ENCODE results near the gene VHLL. TPM values are rescaled to one million over a fixed set of nuclear protein-coding genes. Genes with fewer than 3 reads are reported as not detected.
"Not testable (repeated sequence)": the region's sequence is repeated elsewhere in the genome, so short reads cannot be mapped to it uniquely, and the experiment has no call there.

The VHLL gene
- total RNA-seq, 1 donor from 2014 or later = 0.46 TPM

GRCh38 chr1:156342166-156342955 is 43.3 kb upstream of the VHLL start:
- Mint-ChIP-seq H3K27me3 (peaks cover 2% of the 10 kb centered on the region), H3K4me3 (ENCODE audit: low read depth) (no peak overlapping the region)
- no peak for DNase-seq (ENCODE audit: low spot score, unreplicated experiment)

GRCh38 chr1:156338180-156338976 is 39.3 kb upstream of the VHLL start, which contains the start of the genes CCT3 and TSACC:
Gene CCT3, minus strand, starts transcription at chr1:156338292. Its CDS starts 108 bp downstream, at chr1:156338184.
Gene TSACC, plus strand, starts transcription at chr1:156338526. Its CDS starts 1,232 bp downstream, at chr1:156339758.
- TF ChIP-seq CTCF (IDR thresholded peaks at IDR 0.05; ENCODE audit: unreplicated experiment) = no peak
- H3K27me3 Mint-ChIP-seq = no peaks in the 10 kb centered on the region
- peak; percentile 95 for DNase-seq (ENCODE audit: low spot score, unreplicated experiment)
- peaks cover 23% of the 10 kb centered on the region for H3K4me1 Mint-ChIP-seq (ENCODE audit: low read depth)
- peak within 1 kb of the TSS; percentile 96 for H3K27ac Mint-ChIP-seq
- H3K9me3 Mint-ChIP-seq (ENCODE audit: low read depth) = no peaks in the 10 kb centered on the region
- peak within 1 kb of the TSS; percentile 97 for H3K4me3 Mint-ChIP-seq (ENCODE audit: low read depth)
- H3K36me3 Mint-ChIP-seq (ENCODE audit: insufficient read depth) = peaks cover 9% of the 10 kb centered on the region

More at GRCh38 chr1:156342166-156342955, 43.3 kb upstream of the VHLL start:
- TF ChIP-seq CTCF (IDR thresholded peaks at IDR 0.05; ENCODE audit: unreplicated experiment) = no peak
- H3K27ac Mint-ChIP-seq = peak overlapping the region; percentile 67
- peaks cover 14% of the 10 kb centered on the region for H3K4me1 Mint-ChIP-seq (ENCODE audit: low read depth)
- H3K36me3 Mint-ChIP-seq (ENCODE audit: insufficient read depth) = no peaks in the 10 kb centered on the region
- no peaks in the 10 kb centered on the region for H3K9me3 Mint-ChIP-seq (ENCODE audit: low read depth)

GRCh38 chr1:156337888-156338179 is 38.7 kb upstream of the VHLL start:
- Mint-ChIP-seq H3K36me3 (ENCODE audit: insufficient read depth) (peaks cover 10% of the 10 kb centered on the region), H3K4me3 (ENCODE audit: low read depth) (peak overlapping the region; percentile 97), H3K9me3 (ENCODE audit: low read depth) (no peaks in the 10 kb centered on the region), H3K4me1 (ENCODE audit: low read depth) (peaks cover 18% of the 10 kb centered on the region), H3K27me3 (no peaks in the 10 kb centered on the region), H3K27ac (peak overlapping the region; percentile 96)
- no peak for DNase-seq (ENCODE audit: low spot score, unreplicated experiment)
- TF ChIP-seq CTCF (IDR thresholded peaks at IDR 0.05; ENCODE audit: unreplicated experiment) = no peak

- peaks cover 17% of the 10 kb centered on the region for H3K4me1 Mint-ChIP-seq (ENCODE audit: low read depth)
- no peaks in the 10 kb centered on the region for H3K9me3 Mint-ChIP-seq (ENCODE audit: low read depth)
- no peaks in the 10 kb centered on the region for H3K27me3 Mint-ChIP-seq
- peak overlapping the region; percentile 97 for H3K4me3 Mint-ChIP-seq (ENCODE audit: low read depth)
- peaks cover 10% of the 10 kb centered on the region for H3K36me3 Mint-ChIP-seq (ENCODE audit: insufficient read depth)
- no peak for DNase-seq (ENCODE audit: low spot score, unreplicated experiment)
- H3K27ac Mint-ChIP-seq = peak overlapping the region; percentile 96
- TF ChIP-seq CTCF (IDR thresholded peaks at IDR 0.05; ENCODE audit: unreplicated experiment) = no peak
These were observed 38.2 kb upstream of the VHLL start for GRCh38 chr1:156337052-156337887.

GRCh38 chr1:156336242-156336641 is 37.1 kb upstream of the VHLL start:
- H3K36me3 Mint-ChIP-seq (ENCODE audit: insufficient read depth) = peaks cover 12% of the 10 kb centered on the region

GRCh38 chr1:156323179-156323578 is 24.1 kb upstream of the VHLL start:
- not testable (repeated sequence) for H3K27me3 Mint-ChIP-seq; DNase-seq (ENCODE audit: low spot score, unreplicated experiment); H3K4me3 Mint-ChIP-seq (ENCODE audit: low read depth); H3K9me3 Mint-ChIP-seq (ENCODE audit: low read depth); H3K4me1 Mint-ChIP-seq (ENCODE audit: low read depth); H3K27ac Mint-ChIP-seq
- peaks cover 17% of the 10 kb centered on the region for H3K36me3 Mint-ChIP-seq (ENCODE audit: insufficient read depth)

More at GRCh38 chr1:156336242-156336641, 37.1 kb upstream of the VHLL start:
- H3K4me1 Mint-ChIP-seq (ENCODE audit: low read depth) = peaks cover 17% of the 10 kb centered on the region
- no peaks in the 10 kb centered on the region for H3K9me3 Mint-ChIP-seq (ENCODE audit: low read depth)
- TF ChIP-seq CTCF (IDR thresholded peaks at IDR 0.05; ENCODE audit: unreplicated experiment) = peak; percentile 18
- H3K4me3 Mint-ChIP-seq (ENCODE audit: low read depth) = peak overlapping the region; percentile 97
- H3K27ac Mint-ChIP-seq = no peak overlapping the region
- no peaks in the 10 kb centered on the region for H3K27me3 Mint-ChIP-seq
- DNase-seq (ENCODE audit: low spot score, unreplicated experiment) = no peak
